Brain microvascular endothelial cell (primary cell): ENCODE data around the gene CEP350.
A peak's percentile ranks its signal among the peaks of the same experiment; 100 is the strongest.

Experiments used
- DNase-seq: peaks from one replicate; pipeline ENCODE4 v3.0.0-alpha.2; 2020
- H3K27ac ChIP-seq: fragments of 250-450 bp; sonication (Bioruptor Pico); 2 replicates; pipeline ENCODE4 v1.5.1; 2020; ENCODE audit warnings: mild to moderate bottlenecking, moderate library complexity
- H3K27me3 ChIP-seq: fragments of 250-450 bp; sonication (Bioruptor Pico); replicated peaks from 2 replicates; pipeline ENCODE4 v1.5.1; 2020; ENCODE audit warnings: mild to moderate bottlenecking
- H3K36me3 ChIP-seq: fragments of 250-450 bp; sonication (Bioruptor Pico); replicated peaks from 2 replicates; pipeline ENCODE4 v1.5.1; 2020; ENCODE audit warnings: mild to moderate bottlenecking
- H3K4me3 ChIP-seq: 2 replicates; pipeline ENCODE4 v1.5.1; 2011; ENCODE audit warnings: low read depth, mild to moderate bottlenecking, control low read depth, low read length, moderate library complexity
- CTCF ChIP-seq: IDR thresholded peaks from 2 replicates; pipeline ENCODE4 v1.5.1; 2011; ENCODE audit warnings: low read depth, mild to moderate bottlenecking, moderate library complexity, low read length, control low read depth, inconsistent platforms; ENCODE audit errors: missing control alignments
- in situ Hi-C: cut with HindIII; loops from 2 replicates; pipeline ENCODE4 v1.10.0; 2017; ENCODE audit warnings: low sequenced_read_pairs, low pct_ligation_motif_present

CEP350 gene

DNA sequence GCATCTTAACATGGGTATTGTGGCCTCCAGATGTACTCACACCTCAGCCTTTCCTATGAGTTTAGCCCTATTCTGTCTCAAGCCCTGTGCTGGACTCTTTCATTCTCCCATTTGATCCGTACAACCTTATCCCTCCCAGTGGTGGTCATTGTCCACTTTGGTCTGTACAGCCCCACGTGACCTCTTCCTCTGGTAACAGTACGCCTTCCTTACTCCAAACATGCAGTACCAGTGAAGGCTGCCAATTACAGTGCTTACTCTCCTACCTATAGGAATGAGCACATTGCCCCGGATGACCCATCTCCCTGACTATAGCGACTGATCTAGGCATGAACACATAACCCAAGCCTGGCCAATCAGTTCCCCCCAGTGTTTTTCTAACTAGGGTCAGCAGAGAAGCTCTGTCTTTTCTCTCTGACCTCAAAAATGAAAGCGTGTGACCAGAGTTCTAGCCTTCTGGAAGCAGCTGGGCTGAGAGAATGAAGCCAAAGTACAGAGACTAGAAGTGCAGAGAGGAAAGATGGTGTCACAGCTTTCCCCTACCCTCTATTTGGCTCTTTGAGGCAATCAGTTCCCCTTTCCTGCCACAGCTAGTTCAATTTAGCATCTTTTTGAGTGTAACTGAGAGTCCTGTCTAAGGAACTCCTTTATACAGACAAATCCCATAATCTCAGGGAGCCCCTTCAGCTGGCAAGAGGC is 190.2 kb downstream of the CEP350 start:
- no peak overlapping the region for H3K27ac ChIP-seq
- in situ Hi-C loops, result no loop called here
- H3K27me3 ChIP-seq, result no peaks in the 10 kb centered on the region
- H3K4me3 ChIP-seq, result no peak overlapping the region
- no peak for TF ChIP-seq CTCF
- no peaks in the 10 kb centered on the region for H3K36me3 ChIP-seq
- DNase-seq, result no peak

DNA sequence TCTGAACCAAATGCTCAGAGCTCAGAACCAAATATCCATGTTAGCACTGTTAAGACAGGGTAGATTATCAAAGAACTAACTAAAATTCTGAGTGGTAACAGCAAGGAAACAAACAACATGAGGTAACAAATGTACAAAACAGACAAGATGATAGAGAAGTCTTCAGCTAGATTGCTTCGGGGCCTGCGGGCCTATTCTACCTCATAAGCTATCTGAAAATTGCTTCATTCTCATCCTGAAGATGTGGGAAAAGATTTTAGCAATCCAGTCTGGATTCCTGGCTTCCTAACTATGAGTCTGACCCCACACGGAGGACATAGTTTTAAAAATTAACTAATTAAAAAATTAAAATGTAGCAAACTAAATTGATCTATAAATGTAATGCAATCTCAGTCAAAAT is 190.8 kb downstream of the CEP350 start:
- H3K36me3 ChIP-seq, result no peaks in the 10 kb centered on the region
- no peaks in the 10 kb centered on the region for H3K27me3 ChIP-seq
- TF ChIP-seq CTCF, result no peak
- no peak overlapping the region for H3K4me3 ChIP-seq
- in situ Hi-C loops, result no loop called here
- H3K27ac ChIP-seq, result no peak overlapping the region
- no peak for DNase-seq

- peak overlapping the region; percentile 15 for H3K27ac ChIP-seq
- in situ Hi-C loops, result no loop called here
- no peak for TF ChIP-seq CTCF
- no peaks in the 10 kb centered on the region for H3K27me3 ChIP-seq
- H3K36me3 ChIP-seq, result no peaks in the 10 kb centered on the region
- no peak for DNase-seq
- H3K4me3 ChIP-seq, result no peak overlapping the region
These were observed 196.4 kb downstream of the CEP350 start for GRCh38 chr1:180150982-180151381.

- no peak overlapping the region for H3K4me3 ChIP-seq
- peak; percentile 78 for DNase-seq
- peak overlapping the region; percentile 22 for H3K27ac ChIP-seq
- no peak for TF ChIP-seq CTCF
- H3K36me3 ChIP-seq, result no peaks in the 10 kb centered on the region
- no peaks in the 10 kb centered on the region for H3K27me3 ChIP-seq
- in situ Hi-C loops, result no loop called here
These were observed 196.9 kb downstream of the CEP350 start for GRCh38 chr1:180151508-180151907.

- H3K36me3 ChIP-seq, result no peaks in the 10 kb centered on the region
- TF ChIP-seq CTCF, result no peak
- DNase-seq, result no peak
- H3K27ac ChIP-seq, result no peak overlapping the region
- in situ Hi-C loops, result no loop called here
- no peak overlapping the region for H3K4me3 ChIP-seq
- no peaks in the 10 kb centered on the region for H3K27me3 ChIP-seq
These were observed 198.0 kb downstream of the CEP350 start for GRCh38 chr1:180152588-180152987.

- Histone ChIP-seq H3K27ac (no peak overlapping the region), H3K4me3 (no peak overlapping the region), H3K27me3 (no peaks in the 10 kb centered on the region), H3K36me3 (no peaks in the 10 kb centered on the region)
- in situ Hi-C loops, result no loop called here
- no peak for TF ChIP-seq CTCF
- DNase-seq, result no peak
These were observed 198.4 kb downstream of the CEP350 start for GRCh38 chr1:180153032-180153431.
